GM23338 (cell line): ENCODE measurements around the gene CRACR2A. TPM values are rescaled to one million over a fixed set of nuclear protein-coding genes. Genes with fewer than 3 reads are reported as not detected.

Experiments used
- ATAC-seq: fragments of 200-7000 bp; cut with Tn5 transposase; 3 replicates; pipeline ENCODE4 v1.9.1; 2020
- DNase-seq: peaks from one replicate; pipeline ENCODE4 v3.0.0-alpha.2; 2015; ENCODE audit warnings: low spot score
- H2AFZ ChIP-seq: fragments of 200-600 bp; sonication (generic); 2 replicates; pipeline ENCODE4 v1.8.0; 2016; ENCODE audit warnings: antibody characterized with exemption, mild to moderate bottlenecking, moderate library complexity
- H3F3A ChIP-seq: fragments of 200-600 bp; sonication (generic); replicated peaks from 2 replicates; pipeline ENCODE4 v1.8.0; 2017; ENCODE audit warnings: antibody characterized with exemption, mixed run types, low read depth
- H3K27ac ChIP-seq: fragments of 200-600 bp; sonication (generic); 2 replicates; pipeline ENCODE4 v1.6.1; 2016; ENCODE audit warnings: low read depth
- H3K27me3 ChIP-seq: fragments of 200-600 bp; sonication (generic); 2 replicates; pipeline ENCODE4 v1.8.0; 2016; ENCODE audit warnings: mild to moderate bottlenecking, mixed run types, moderate library complexity; ENCODE audit not compliant: insufficient read depth
- H3K36me3 ChIP-seq: fragments of 200-600 bp; sonication (generic); 2 replicates; pipeline ENCODE4 v1.8.0; 2016; ENCODE audit warnings: mild to moderate bottlenecking; ENCODE audit not compliant: insufficient read depth
- H3K4me1 ChIP-seq: fragments of 200-600 bp; sonication (generic); 2 replicates; pipeline ENCODE4 v1.8.0; 2016; ENCODE audit warnings: mild to moderate bottlenecking, moderate library complexity; ENCODE audit not compliant: insufficient read depth
- H3K4me2 ChIP-seq: fragments of 200-600 bp; sonication (generic); 2 replicates; pipeline ENCODE4 v1.7.1; 2017; ENCODE audit warnings: mixed run types
- H3K4me3 ChIP-seq: fragments of 200-600 bp; sonication (generic); 2 replicates; pipeline ENCODE4 v1.6.1; 2016; ENCODE audit warnings: mixed run types
- H3K79me2 ChIP-seq: fragments of 200-600 bp; sonication (generic); replicated peaks from 2 replicates; pipeline ENCODE4 v1.8.0; 2017; ENCODE audit warnings: mild to moderate bottlenecking; ENCODE audit not compliant: insufficient read depth
- H3K9me2 ChIP-seq: fragments of 200-600 bp; sonication (generic); 2 replicates; pipeline ENCODE4 v1.8.0; 2017; ENCODE audit not compliant: insufficient read depth
- H4K20me1 ChIP-seq: fragments of 200-600 bp; sonication (generic); replicated peaks from 2 replicates; pipeline ENCODE4 v1.8.0; 2017; ENCODE audit warnings: mild to moderate bottlenecking; ENCODE audit not compliant: insufficient read depth
- H3K27ac Mint-ChIP-seq: 2 replicates; pipeline ENCODE4 v1.8.0; 2020; ENCODE audit warnings: inconsistent platforms, mild to moderate bottlenecking, moderate library complexity, mixed read lengths
- H3K27me3 Mint-ChIP-seq: 3 replicates; pipeline ENCODE4 v1.8.0; 2022; ENCODE audit warnings: low read depth, mild to moderate bottlenecking, moderate library complexity, mixed read lengths, inconsistent platforms; ENCODE audit not compliant: insufficient read depth, poor library complexity
- H3K36me3 Mint-ChIP-seq: 3 replicates; pipeline ENCODE4 v1.8.0; 2021; ENCODE audit warnings: low read depth, mild to moderate bottlenecking, inconsistent platforms, moderate library complexity, mixed read lengths
- H3K4me1 Mint-ChIP-seq: 3 replicates; pipeline ENCODE4 v1.8.0; 2020; ENCODE audit warnings: mild to moderate bottlenecking, inconsistent platforms, mixed read lengths
- H3K4me3 Mint-ChIP-seq: 3 replicates; pipeline ENCODE4 v1.8.0; 2021; ENCODE audit warnings: moderate library complexity, mild to moderate bottlenecking, inconsistent platforms, mixed read lengths
- H3K9me3 Mint-ChIP-seq: 3 replicates; pipeline ENCODE4 v1.8.0; 2020; ENCODE audit warnings: moderate library complexity, mild to moderate bottlenecking, inconsistent platforms, mixed read lengths
- CREB1 ChIP-seq: fragments of 250-450 bp; sonication (Bioruptor Pico); IDR thresholded peaks from 2 replicates; pipeline ENCODE4 v1.5.0; 2020; ENCODE audit warnings: low read depth, mild to moderate bottlenecking, moderate library complexity
- EZH2phosphoT487 ChIP-seq: fragments of 200-600 bp; sonication (generic); IDR thresholded peaks from one replicate; pipeline ENCODE4 v1.8.1; 2018; ENCODE audit warnings: antibody characterized with exemption; ENCODE audit not compliant: unreplicated experiment
- POLR2AphosphoS5 ChIP-seq: IDR thresholded peaks from 2 replicates; pipeline ENCODE4 v1.6.1; 2016; ENCODE audit warnings: antibody characterized with exemption, low read depth
- ZNF114 ChIP-seq: fragments of 250-450 bp; sonication (Bioruptor Pico); IDR thresholded peaks from 2 replicates; pipeline ENCODE4 v1.5.0; 2020; ENCODE audit warnings: mild to moderate bottlenecking, moderate library complexity
- polyA plus RNA-seq: library from polyadenylated mRNA; unstranded; fragments of >200 nt; fragmentation: Nextera tagmentation; extraction: Ambion mirVana; gene quantifications from 2 replicates; pipeline ENCODE4 v1.2.1, GENCODE V29; 2016
- total RNA-seq: library from RNA; depleted of rRNA; stranded (reverse); fragments of >200 nt; shearing (Covaris generic); gene quantifications from 2 replicates; pipeline ENCODE4 v1.2.3, GENCODE V29; 2014
- TF ChIP-seq, protein P1 (sequence below): fragments of 250-450 bp; sonication (Bioruptor Pico); IDR thresholded peaks from 2 replicates; pipeline ENCODE4 v1.5.0; 2020; ENCODE audit warnings: mild to moderate bottlenecking, moderate library complexity
- TF ChIP-seq, protein P2 (sequence below): IDR thresholded peaks from one replicate; pipeline ENCODE4 v1.6.1; 2018; ENCODE audit warnings: antibody characterized with exemption; ENCODE audit not compliant: unreplicated experiment

The CRACR2A gene
- total and polyA plus RNA-seq, 2 experiments from 2014 or later = 1.5 to 3.0 TPM

DNA sequence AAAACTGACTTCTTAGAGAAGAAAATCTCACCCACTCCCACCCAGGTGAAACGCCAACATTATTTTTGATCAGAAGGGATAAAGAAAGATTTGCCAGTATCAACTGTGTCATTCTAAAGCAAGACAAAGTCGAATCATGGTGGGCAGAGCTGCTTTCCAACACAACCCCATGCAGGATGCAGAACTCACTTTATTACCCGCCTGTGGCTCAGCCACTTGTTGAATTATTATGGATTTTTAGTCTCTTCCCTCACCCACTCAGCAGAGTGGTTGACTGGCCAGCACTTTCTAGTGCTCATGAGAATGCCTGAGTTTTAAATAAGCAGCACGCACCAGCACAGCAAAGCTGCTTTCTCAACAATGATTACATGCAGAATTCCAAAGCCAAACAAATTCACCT is 32.1 kb downstream of the CRACR2A start:
- no peak for DNase-seq
- Histone ChIP-seq H3K79me2 (no peaks in the 10 kb centered on the region), H3K27ac (no peak overlapping the region), H3K4me1 (peaks cover 4% of the 10 kb centered on the region), H3F3A (no peaks in the 10 kb centered on the region), H3K27me3 (no peaks in the 10 kb centered on the region), H3K4me3 (no peak overlapping the region), H4K20me1 (no peaks in the 10 kb centered on the region), H2AFZ (no peak overlapping the region), H3K9me2 (0 out of 2 replicates have a peak, but pooled peaks cover 3% of the 10 kb centered on the region), H3K36me3 (no peaks in the 10 kb centered on the region; the same call in none of the 2 replicates), H3K4me2 (no peak overlapping the region)
- H3K27ac Mint-ChIP-seq = no peak overlapping the region; the same call in 1 of the 2 replicates
- TF ChIP-seq CREB1 (CRISPR knock-in tag) (no peak), POLR2AphosphoS5 (no peak), ZNF114 (CRISPR knock-in tag) (no peak), EZH2phosphoT487 (no peak)
- TF ChIP-seq, protein P1, sequence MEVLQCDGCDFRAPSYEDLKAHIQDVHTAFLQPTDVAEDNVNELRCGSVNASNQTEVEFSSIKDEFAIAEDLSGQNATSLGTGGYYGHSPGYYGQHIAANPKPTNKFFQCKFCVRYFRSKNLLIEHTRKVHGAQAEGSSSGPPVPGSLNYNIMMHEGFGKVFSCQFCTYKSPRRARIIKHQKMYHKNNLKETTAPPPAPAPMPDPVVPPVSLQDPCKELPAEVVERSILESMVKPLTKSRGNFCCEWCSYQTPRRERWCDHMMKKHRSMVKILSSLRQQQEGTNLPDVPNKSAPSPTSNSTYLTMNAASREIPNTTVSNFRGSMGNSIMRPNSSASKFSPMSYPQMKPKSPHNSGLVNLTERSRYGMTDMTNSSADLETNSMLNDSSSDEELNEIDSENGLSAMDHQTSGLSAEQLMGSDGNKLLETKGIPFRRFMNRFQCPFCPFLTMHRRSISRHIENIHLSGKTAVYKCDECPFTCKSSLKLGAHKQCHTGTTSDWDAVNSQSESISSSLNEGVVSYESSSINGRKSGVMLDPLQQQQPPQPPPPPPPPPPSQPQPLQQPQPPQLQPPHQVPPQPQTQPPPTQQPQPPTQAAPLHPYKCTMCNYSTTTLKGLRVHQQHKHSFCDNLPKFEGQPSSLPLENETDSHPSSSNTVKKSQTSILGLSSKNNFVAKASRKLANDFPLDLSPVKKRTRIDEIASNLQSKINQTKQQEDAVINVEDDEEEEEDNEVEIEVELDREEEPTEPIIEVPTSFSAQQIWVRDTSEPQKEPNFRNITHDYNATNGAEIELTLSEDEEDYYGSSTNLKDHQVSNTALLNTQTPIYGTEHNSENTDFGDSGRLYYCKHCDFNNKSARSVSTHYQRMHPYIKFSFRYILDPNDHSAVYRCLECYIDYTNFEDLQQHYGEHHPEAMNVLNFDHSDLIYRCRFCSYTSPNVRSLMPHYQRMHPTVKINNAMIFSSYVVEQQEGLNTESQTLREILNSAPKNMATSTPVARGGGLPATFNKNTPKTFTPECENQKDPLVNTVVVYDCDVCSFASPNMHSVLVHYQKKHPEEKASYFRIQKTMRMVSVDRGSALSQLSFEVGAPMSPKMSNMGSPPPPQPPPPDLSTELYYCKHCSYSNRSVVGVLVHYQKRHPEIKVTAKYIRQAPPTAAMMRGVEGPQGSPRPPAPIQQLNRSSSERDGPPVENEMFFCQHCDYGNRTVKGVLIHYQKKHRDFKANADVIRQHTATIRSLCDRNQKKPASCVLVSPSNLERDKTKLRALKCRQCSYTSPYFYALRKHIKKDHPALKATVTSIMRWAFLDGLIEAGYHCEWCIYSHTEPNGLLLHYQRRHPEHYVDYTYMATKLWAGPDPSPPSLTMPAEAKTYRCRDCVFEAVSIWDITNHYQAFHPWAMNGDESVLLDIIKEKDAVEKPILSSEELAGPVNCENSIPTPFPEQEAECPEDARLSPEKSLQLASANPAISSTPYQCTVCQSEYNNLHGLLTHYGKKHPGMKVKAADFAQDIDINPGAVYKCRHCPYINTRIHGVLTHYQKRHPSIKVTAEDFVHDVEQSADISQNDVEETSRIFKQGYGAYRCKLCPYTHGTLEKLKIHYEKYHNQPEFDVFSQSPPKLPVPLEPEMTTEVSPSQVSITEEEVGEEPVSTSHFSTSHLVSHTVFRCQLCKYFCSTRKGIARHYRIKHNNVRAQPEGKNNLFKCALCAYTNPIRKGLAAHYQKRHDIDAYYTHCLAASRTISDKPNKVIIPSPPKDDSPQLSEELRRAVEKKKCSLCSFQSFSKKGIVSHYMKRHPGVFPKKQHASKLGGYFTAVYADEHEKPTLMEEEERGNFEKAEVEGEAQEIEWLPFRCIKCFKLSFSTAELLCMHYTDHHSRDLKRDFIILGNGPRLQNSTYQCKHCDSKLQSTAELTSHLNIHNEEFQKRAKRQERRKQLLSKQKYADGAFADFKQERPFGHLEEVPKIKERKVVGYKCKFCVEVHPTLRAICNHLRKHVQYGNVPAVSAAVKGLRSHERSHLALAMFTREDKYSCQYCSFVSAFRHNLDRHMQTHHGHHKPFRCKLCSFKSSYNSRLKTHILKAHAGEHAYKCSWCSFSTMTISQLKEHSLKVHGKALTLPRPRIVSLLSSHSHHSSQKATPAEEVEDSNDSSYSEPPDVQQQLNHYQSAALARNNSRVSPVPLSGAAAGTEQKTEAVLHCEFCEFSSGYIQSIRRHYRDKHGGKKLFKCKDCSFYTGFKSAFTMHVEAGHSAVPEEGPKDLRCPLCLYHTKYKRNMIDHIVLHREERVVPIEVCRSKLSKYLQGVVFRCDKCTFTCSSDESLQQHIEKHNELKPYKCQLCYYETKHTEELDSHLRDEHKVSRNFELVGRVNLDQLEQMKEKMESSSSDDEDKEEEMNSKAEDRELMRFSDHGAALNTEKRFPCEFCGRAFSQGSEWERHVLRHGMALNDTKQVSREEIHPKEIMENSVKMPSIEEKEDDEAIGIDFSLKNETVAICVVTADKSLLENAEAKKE = no peak
- TF ChIP-seq, protein P2, sequence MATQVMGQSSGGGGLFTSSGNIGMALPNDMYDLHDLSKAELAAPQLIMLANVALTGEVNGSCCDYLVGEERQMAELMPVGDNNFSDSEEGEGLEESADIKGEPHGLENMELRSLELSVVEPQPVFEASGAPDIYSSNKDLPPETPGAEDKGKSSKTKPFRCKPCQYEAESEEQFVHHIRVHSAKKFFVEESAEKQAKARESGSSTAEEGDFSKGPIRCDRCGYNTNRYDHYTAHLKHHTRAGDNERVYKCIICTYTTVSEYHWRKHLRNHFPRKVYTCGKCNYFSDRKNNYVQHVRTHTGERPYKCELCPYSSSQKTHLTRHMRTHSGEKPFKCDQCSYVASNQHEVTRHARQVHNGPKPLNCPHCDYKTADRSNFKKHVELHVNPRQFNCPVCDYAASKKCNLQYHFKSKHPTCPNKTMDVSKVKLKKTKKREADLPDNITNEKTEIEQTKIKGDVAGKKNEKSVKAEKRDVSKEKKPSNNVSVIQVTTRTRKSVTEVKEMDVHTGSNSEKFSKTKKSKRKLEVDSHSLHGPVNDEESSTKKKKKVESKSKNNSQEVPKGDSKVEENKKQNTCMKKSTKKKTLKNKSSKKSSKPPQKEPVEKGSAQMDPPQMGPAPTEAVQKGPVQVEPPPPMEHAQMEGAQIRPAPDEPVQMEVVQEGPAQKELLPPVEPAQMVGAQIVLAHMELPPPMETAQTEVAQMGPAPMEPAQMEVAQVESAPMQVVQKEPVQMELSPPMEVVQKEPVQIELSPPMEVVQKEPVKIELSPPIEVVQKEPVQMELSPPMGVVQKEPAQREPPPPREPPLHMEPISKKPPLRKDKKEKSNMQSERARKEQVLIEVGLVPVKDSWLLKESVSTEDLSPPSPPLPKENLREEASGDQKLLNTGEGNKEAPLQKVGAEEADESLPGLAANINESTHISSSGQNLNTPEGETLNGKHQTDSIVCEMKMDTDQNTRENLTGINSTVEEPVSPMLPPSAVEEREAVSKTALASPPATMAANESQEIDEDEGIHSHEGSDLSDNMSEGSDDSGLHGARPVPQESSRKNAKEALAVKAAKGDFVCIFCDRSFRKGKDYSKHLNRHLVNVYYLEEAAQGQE = no peak
- no peak for ATAC-seq
- H3K4me3 Mint-ChIP-seq = no peak overlapping the region
- peaks cover 29% of the 10 kb centered on the region for H3K36me3 Mint-ChIP-seq
- H3K9me3 Mint-ChIP-seq = peaks cover 41% of the 10 kb centered on the region
- H3K27me3 Mint-ChIP-seq = peaks cover 3% of the 10 kb centered on the region
- H3K4me1 Mint-ChIP-seq = peaks cover 12% of the 10 kb centered on the region
